Muscle layer of duodenum (tissue), 2 donors: ENCODE measurements around the gene ZBED3.
"Not testable (repeated sequence)": the region's sequence is repeated elsewhere in the genome, so short reads cannot be mapped to it uniquely, and the experiment has no call there.

ENCODE experiments used
- H3K27ac ChIP-seq: one replicate; pipeline ENCODE4 v1.7.0; 2013; ENCODE audit warnings: mild to moderate bottlenecking, low read length
- H3K27me3 ChIP-seq: one replicate; pipeline ENCODE4 v1.7.0; 2013; ENCODE audit warnings: low read depth, mild to moderate bottlenecking, control low read depth, low read length
- H3K36me3 ChIP-seq, 2 donors: one replicate each; pipeline ENCODE4 v1.7.0; 2013; ENCODE audit warnings: low read length in 2 of 2, control low read depth in 1 of 2, mild to moderate bottlenecking in 1 of 2; ENCODE audit not compliant: insufficient read depth in 2 of 2, control insufficient read depth in 1 of 2
- H3K4me1 ChIP-seq, 2 donors: one replicate each; pipeline ENCODE4 v1.7.0; 2013; ENCODE audit warnings: low read length in 2 of 2, mild to moderate bottlenecking in 2 of 2, control low read depth in 1 of 2, moderate library complexity in 1 of 2; ENCODE audit not compliant: insufficient read depth in 2 of 2, control insufficient read depth in 1 of 2
- H3K4me3 ChIP-seq, 2 donors: one replicate each; pipeline ENCODE4 v1.7.0; 2013; ENCODE audit warnings: low read length in 2 of 2, low read depth in 1 of 2, mild to moderate bottlenecking in 1 of 2
- H3K9me3 ChIP-seq, 2 donors: one replicate each; pipeline ENCODE4 v1.7.0; 2013; ENCODE audit warnings: low read length in 2 of 2, control low read depth in 1 of 2, mild to moderate bottlenecking in 1 of 2; ENCODE audit not compliant: control insufficient read depth in 1 of 2
- donor health status: healthy.

ZBED3 gene

GRCh38 chr5:77086689-77087483 lies at the start of gene ZBED3:
TSS of gene ZBED3 (minus strand) at chr5:77087285. CDS start at chr5:77077878, 9,407 bp downstream.
- Histone ChIP-seq H3K4me3 (peak within 1 kb of the TSS; percentile 59 to 74), H3K36me3 (peaks cover 0 to 5% of the 10 kb centered on the region in 2 donors), H3K27ac (peak within 1 kb of the TSS; percentile 74), H3K27me3 (no peaks in the 10 kb centered on the region), H3K4me1 (peaks cover 0 to 21% of the 10 kb centered on the region in 2 donors), H3K9me3 (no peaks in the 10 kb centered on the region)

- H3K9me3 ChIP-seq = no peaks in the 10 kb centered on the region
- H3K4me3 ChIP-seq = no peak overlapping the region
- no peaks in the 10 kb centered on the region for H3K27me3 ChIP-seq
- no peaks in the 10 kb centered on the region for H3K36me3 ChIP-seq
- no peak overlapping the region for H3K27ac ChIP-seq
- peaks cover 0 to 5% of the 10 kb centered on the region in 2 donors for H3K4me1 ChIP-seq
Measured at GRCh38 chr5:77133061-77133758, 46.1 kb upstream of the ZBED3 start.

- Histone ChIP-seq H3K4me3 (no peak overlapping the region), H3K27ac (no peak overlapping the region), H3K27me3 (no peaks in the 10 kb centered on the region), H3K4me1 (peaks cover 0 to 5% of the 10 kb centered on the region in 2 donors), H3K36me3 (no peaks in the 10 kb centered on the region), H3K9me3 (no peaks in the 10 kb centered on the region)
Measured at GRCh38 chr5:77131361-77131760, 44.3 kb upstream of the ZBED3 start.

GRCh38 chr5:77129391-77129990 lies 42.4 kb upstream of the ZBED3 start:
- H3K27ac ChIP-seq = no peak overlapping the region
- peaks cover 0 to 5% of the 10 kb centered on the region in 2 donors for H3K4me1 ChIP-seq
- H3K4me3 ChIP-seq = no peak overlapping the region
- H3K27me3 ChIP-seq = no peaks in the 10 kb centered on the region
- no peaks in the 10 kb centered on the region for H3K9me3 ChIP-seq
- no peaks in the 10 kb centered on the region for H3K36me3 ChIP-seq

GRCh38 chr5:77128411-77129061 lies 41.5 kb upstream of the ZBED3 start:
- Histone ChIP-seq H3K4me1 (peaks cover 0 to 5% of the 10 kb centered on the region in 2 donors), H3K9me3 (no peaks in the 10 kb centered on the region), H3K36me3 (no peaks in the 10 kb centered on the region), H3K4me3 (no peak overlapping the region), H3K27me3 (no peaks in the 10 kb centered on the region), H3K27ac (no peak overlapping the region)

- Histone ChIP-seq H3K4me3 (no peak overlapping the region), H3K9me3 (no peaks in the 10 kb centered on the region), H3K27me3 (no peaks in the 10 kb centered on the region), H3K27ac (no peak overlapping the region), H3K4me1 (no peaks in the 10 kb centered on the region), H3K36me3 (peaks cover 0 to 11% of the 10 kb centered on the region in 2 donors)
Measured at GRCh38 chr5:77123057-77123456, 36.0 kb upstream of the ZBED3 start.

GRCh38 chr5:77120706-77121105 lies 33.6 kb upstream of the ZBED3 start:
- Histone ChIP-seq H3K4me1 (no peaks in the 10 kb centered on the region), H3K36me3 (peaks cover 0 to 11% of the 10 kb centered on the region in 2 donors), H3K9me3 (no peaks in the 10 kb centered on the region), H3K4me3 (no peak overlapping the region), H3K27me3 (no peaks in the 10 kb centered on the region), H3K27ac (no peak overlapping the region)

GRCh38 chr5:77120086-77120485 lies 33.0 kb upstream of the ZBED3 start:
- no peaks in the 10 kb centered on the region for H3K9me3 ChIP-seq

GRCh38 chr5:77117161-77117560 lies 30.1 kb upstream of the ZBED3 start:
- H3K9me3 ChIP-seq = no peaks in the 10 kb centered on the region
- H3K27me3 ChIP-seq = no peaks in the 10 kb centered on the region
- H3K36me3 ChIP-seq = peaks cover 0 to 6% of the 10 kb centered on the region in 2 donors
- H3K4me1 ChIP-seq = no peaks in the 10 kb centered on the region
- H3K4me3 ChIP-seq = no peak overlapping the region
- H3K27ac ChIP-seq = no peak overlapping the region

More at GRCh38 chr5:77120086-77120485, 33.0 kb upstream of the ZBED3 start:
- Histone ChIP-seq H3K4me3 (no peak overlapping the region), H3K36me3 (peaks cover 0 to 11% of the 10 kb centered on the region in 2 donors), H3K27ac (no peak overlapping the region), H3K4me1 (no peaks in the 10 kb centered on the region), H3K27me3 (no peaks in the 10 kb centered on the region)

GRCh38 chr5:77107035-77107434 lies 19.9 kb upstream of the ZBED3 start:
- not testable (repeated sequence) for H3K27ac ChIP-seq, H3K27me3 ChIP-seq, H3K9me3 ChIP-seq, H3K36me3 ChIP-seq, H3K4me3 ChIP-seq, H3K4me1 ChIP-seq

- H3K36me3 ChIP-seq = peaks cover 0 to 8% of the 10 kb centered on the region in 2 donors
- no peak overlapping the region for H3K27ac ChIP-seq
- no peak overlapping the region for H3K4me3 ChIP-seq
- H3K9me3 ChIP-seq = no peaks in the 10 kb centered on the region
- H3K27me3 ChIP-seq = no peaks in the 10 kb centered on the region
- no peaks in the 10 kb centered on the region for H3K4me1 ChIP-seq
Measured at GRCh38 chr5:77104813-77105212, 17.7 kb upstream of the ZBED3 start.
